Activated T-helper 2 cell treated with anti-CD3 and anti-CD28 coated beads, Interferon-gamma antibody, Interleukin-2, Interleukin-4, amounts not matched to agents 10 μg/mL and 5 μg/mL and 100 μg/mL, durations not matched to agents 14 hours and 24 hours and 36 hours (primary cell): ENCODE measurements around the gene PTGDR. TPM values are rescaled to one million over a fixed set of nuclear protein-coding genes. Genes with fewer than 3 reads are reported as not detected.

ENCODE experiments used
- DNase-seq: peaks from one replicate; pipeline ENCODE4 v3.0.0; 2021; ENCODE audit warnings: low spot score
- H3K27ac Mint-ChIP-seq: one replicate; pipeline ENCODE4 v1.8.0; 2021; ENCODE audit warnings: mixed read lengths
- H3K27me3 Mint-ChIP-seq: one replicate; pipeline ENCODE4 v1.8.0; 2021; ENCODE audit warnings: low read depth, mixed read lengths
- H3K36me3 Mint-ChIP-seq: one replicate; pipeline ENCODE4 v1.8.0; 2021; ENCODE audit warnings: low read depth, mixed read lengths
- H3K4me1 Mint-ChIP-seq: one replicate; pipeline ENCODE4 v1.8.0; 2021; ENCODE audit warnings: low read depth, mixed read lengths
- H3K4me3 Mint-ChIP-seq: one replicate; pipeline ENCODE4 v1.8.0; 2021; ENCODE audit warnings: low read depth, mild to moderate bottlenecking, moderate library complexity, mixed read lengths
- H3K9me3 Mint-ChIP-seq: one replicate; pipeline ENCODE4 v1.8.0; 2021; ENCODE audit warnings: mixed read lengths
- intact Hi-C: fragments of 100-400 bp; cut with micrococcal nuclease; formaldehyde crosslinking; loops from one replicate; pipeline ENCODE4 v1.15.1; 2023
- total RNA-seq: library from RNA; stranded (reverse); gene quantifications from 2 replicates; pipeline ENCODE4 v1.2.3, GENCODE V29; 2022

Gene PTGDR
- total RNA-seq, 1 donor from 2014 or later: 0.07 TPM

- no peak for DNase-seq
- Mint-ChIP-seq H3K36me3 (peaks cover 3% of the 10 kb centered on the region), H3K27me3 (peaks cover 52% of the 10 kb centered on the region), H3K27ac (no peak overlapping the region), H3K4me3 (peak overlapping the region; percentile 87), H3K9me3 (no peaks in the 10 kb centered on the region), H3K4me1 (peaks cover 51% of the 10 kb centered on the region)
- intact Hi-C loops: no loop called here
Observed at GRCh38 chr14:52268279-52269061, 972 bp downstream of the PTGDR start.

- Mint-ChIP-seq H3K4me1 (peaks cover 51% of the 10 kb centered on the region), H3K9me3 (no peaks in the 10 kb centered on the region), H3K27ac (no peak overlapping the region), H3K27me3 (peaks cover 57% of the 10 kb centered on the region), H3K4me3 (peak overlapping the region; percentile 87), H3K36me3 (peaks cover 3% of the 10 kb centered on the region)
- intact Hi-C loops: no loop called here
- no peak for DNase-seq
Observed at GRCh38 chr14:52269100-52269499, 1.6 kb downstream of the PTGDR start.

DNA sequence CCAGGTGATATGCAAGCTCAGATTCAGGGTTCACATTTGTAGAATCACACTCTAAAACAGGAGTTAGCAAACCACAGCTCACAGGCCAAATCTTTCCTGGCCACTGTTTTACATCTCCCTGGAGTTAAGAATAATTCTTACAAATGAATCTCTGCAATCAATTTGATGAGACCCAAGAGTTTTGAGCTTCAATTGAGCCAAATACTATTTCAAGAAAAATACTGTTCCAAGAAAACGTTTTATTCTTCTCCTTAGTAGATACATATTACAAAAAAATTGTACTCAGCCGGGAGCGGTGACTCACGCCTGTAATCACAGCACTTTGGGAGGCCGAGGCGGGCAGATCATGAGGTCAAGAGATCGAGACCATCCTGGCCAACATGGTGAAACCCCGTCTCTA is 2.5 kb downstream of the PTGDR start:
- H3K27ac Mint-ChIP-seq: no peak overlapping the region
- no peak for DNase-seq
- no peak overlapping the region for H3K4me3 Mint-ChIP-seq
- no peaks in the 10 kb centered on the region for H3K9me3 Mint-ChIP-seq
- H3K36me3 Mint-ChIP-seq: peaks cover 3% of the 10 kb centered on the region
- intact Hi-C loops: loop anchor here (5.0 to 10.0 kb wide), 2 partner anchors 195 to 273 kb away; no protein-coding TSS in a partner anchor
- H3K4me1 Mint-ChIP-seq: peaks cover 56% of the 10 kb centered on the region
- H3K27me3 Mint-ChIP-seq: peaks cover 62% of the 10 kb centered on the region

- H3K4me3 Mint-ChIP-seq: no peak overlapping the region
- peaks cover 54% of the 10 kb centered on the region for H3K4me1 Mint-ChIP-seq
- H3K36me3 Mint-ChIP-seq: peaks cover 3% of the 10 kb centered on the region
- no peak for DNase-seq
- H3K27ac Mint-ChIP-seq: no peak overlapping the region
- peaks cover 62% of the 10 kb centered on the region for H3K27me3 Mint-ChIP-seq
- no peaks in the 10 kb centered on the region for H3K9me3 Mint-ChIP-seq
- intact Hi-C loops: loop anchor here (5.0 to 10.0 kb wide), 2 partner anchors 197 to 274 kb away; no protein-coding TSS in a partner anchor
Observed at GRCh38 chr14:52271538-52271937, 4.0 kb downstream of the PTGDR start.

- Mint-ChIP-seq H3K9me3 (peaks cover 2% of the 10 kb centered on the region), H3K27me3 (peaks cover 56% of the 10 kb centered on the region), H3K36me3 (peaks cover under 1% of the 10 kb centered on the region), H3K4me3 (no peak overlapping the region), H3K27ac (no peak overlapping the region), H3K4me1 (peaks cover 45% of the 10 kb centered on the region)
- DNase-seq: no peak
- intact Hi-C loops: loop anchor here (5.0 to 10.0 kb wide), 2 partner anchors 198 to 275 kb away; no protein-coding TSS in a partner anchor
Observed at GRCh38 chr14:52272375-52272774, 4.9 kb downstream of the PTGDR start.

DNA sequence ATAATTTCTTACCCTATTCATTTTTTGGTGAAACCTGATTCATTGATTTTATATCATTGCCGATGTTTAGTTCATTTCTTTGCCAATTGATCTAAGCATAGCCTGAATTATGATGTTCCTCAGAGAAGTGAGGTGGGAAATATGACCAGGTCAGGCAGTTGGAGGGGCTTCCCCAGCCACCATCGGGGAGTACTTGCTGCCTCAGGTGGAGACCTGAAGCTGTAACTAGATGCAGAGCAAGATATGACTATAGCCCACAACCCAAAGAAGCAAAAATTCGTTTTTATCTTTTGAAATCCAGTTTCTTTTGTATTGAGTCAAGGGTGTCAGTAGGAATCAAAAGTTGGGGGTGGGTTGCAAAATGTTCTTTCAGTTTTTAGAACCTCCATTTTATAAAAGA is 7.9 kb downstream of the PTGDR start:
- peaks cover 36% of the 10 kb centered on the region for H3K27me3 Mint-ChIP-seq
- H3K9me3 Mint-ChIP-seq: peaks cover 6% of the 10 kb centered on the region
- intact Hi-C loops: loop anchor here (10.0 kb wide), 1 partner anchor 201 kb away; no protein-coding TSS in a partner anchor
- peaks cover 45% of the 10 kb centered on the region for H3K4me1 Mint-ChIP-seq
- peak overlapping the region; percentile 15 for H3K27ac Mint-ChIP-seq
- H3K36me3 Mint-ChIP-seq: no peaks in the 10 kb centered on the region
- H3K4me3 Mint-ChIP-seq: no peak overlapping the region
- DNase-seq: no peak

DNA sequence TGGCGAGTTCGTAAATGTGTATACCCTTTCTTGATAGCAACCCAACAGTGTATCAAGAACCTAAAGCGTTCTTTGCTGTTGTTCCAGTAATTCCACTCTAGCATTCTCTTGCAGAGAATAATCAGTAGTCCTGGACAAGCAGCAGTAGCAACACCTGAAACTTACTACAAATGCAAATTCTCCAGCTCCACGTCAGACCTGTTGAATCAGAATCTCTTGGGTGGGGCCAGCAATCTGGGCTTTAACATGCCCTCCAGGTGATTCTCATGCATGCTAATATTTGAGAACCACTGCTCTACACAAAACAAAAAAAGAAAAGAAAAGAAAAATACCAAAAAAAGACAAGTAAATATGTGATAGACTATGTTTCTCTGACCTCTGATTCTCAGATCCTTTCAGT is 10.1 kb downstream of the PTGDR start:
- intact Hi-C loops: loop anchor here (10.0 kb wide), 1 partner anchor 203 kb away; no protein-coding TSS in a partner anchor
- H3K9me3 Mint-ChIP-seq: peaks cover 6% of the 10 kb centered on the region
- no peaks in the 10 kb centered on the region for H3K36me3 Mint-ChIP-seq
- H3K27me3 Mint-ChIP-seq: peaks cover 20% of the 10 kb centered on the region
- DNase-seq: no peak
- H3K4me3 Mint-ChIP-seq: no peak overlapping the region
- no peak overlapping the region for H3K27ac Mint-ChIP-seq
- H3K4me1 Mint-ChIP-seq: peaks cover 51% of the 10 kb centered on the region

GRCh38 chr14:52279408-52279807 is 11.9 kb downstream of the PTGDR start:
- intact Hi-C loops: loop anchor here (10.0 kb wide), 1 partner anchor 205 kb away; no protein-coding TSS in a partner anchor
- H3K36me3 Mint-ChIP-seq: no peaks in the 10 kb centered on the region
- H3K27ac Mint-ChIP-seq: no peak overlapping the region
- no peak for DNase-seq
- H3K27me3 Mint-ChIP-seq: peaks cover 8% of the 10 kb centered on the region
- peaks cover 9% of the 10 kb centered on the region for H3K9me3 Mint-ChIP-seq
- no peak overlapping the region for H3K4me3 Mint-ChIP-seq
- peaks cover 47% of the 10 kb centered on the region for H3K4me1 Mint-ChIP-seq

- Mint-ChIP-seq H3K4me3 (no peak overlapping the region), H3K36me3 (peaks cover 3% of the 10 kb centered on the region), H3K27me3 (no peaks in the 10 kb centered on the region), H3K27ac (no peak overlapping the region), H3K4me1 (peaks cover 49% of the 10 kb centered on the region), H3K9me3 (peaks cover 3% of the 10 kb centered on the region)
- no peak for DNase-seq
- intact Hi-C loops: no loop called here
Observed at GRCh38 chr14:52283099-52283498, 15.6 kb downstream of the PTGDR start.

DNA sequence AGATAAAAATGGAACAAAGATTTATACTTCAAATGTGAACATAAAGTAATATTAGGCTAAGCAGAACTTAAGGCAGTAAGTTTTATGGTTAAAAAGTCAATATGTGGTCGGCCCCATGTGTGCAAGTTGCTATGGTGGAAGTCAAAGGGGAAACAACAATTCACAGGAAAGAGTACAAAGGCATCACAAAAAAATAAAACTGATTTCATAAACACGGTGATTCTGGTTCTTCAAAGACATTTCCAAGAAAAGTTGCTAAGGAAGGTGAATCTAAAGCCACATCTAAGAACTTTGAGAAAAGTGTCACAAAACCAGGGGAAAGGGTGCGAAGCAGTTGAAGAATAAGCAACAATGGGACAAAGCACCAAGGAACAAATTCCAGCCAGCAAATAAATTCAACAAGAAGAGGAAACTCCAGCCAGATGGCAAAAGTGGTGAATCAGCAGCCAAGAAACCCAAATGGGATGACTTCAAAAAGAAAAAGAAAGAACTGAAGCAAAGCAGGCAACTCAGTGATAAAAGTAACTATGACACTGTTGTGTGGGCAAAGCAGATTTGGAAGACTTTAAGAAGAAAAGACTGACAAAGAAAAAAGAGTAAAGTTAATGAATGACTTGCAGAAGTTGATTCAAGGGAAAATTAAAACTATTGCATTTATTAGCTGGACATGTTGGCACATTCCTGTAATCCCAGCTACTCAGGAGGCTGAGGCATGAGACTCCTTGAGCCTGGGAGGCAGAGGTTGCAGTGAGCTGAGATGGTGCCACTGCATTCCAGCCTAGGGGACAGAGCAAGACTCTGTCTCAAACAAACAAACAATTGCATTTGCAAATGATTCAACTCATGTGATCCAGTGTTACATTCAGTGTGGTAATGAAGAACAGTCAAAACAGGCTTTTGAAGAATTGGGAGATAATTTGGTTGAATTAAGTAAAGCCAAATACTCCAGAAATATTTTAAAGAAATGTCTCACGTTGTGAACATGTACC is 19.5 kb downstream of the PTGDR start:
- intact Hi-C loops: no loop called here
- Mint-ChIP-seq H3K4me1 (peaks cover 34% of the 10 kb centered on the region), H3K27ac (peak overlapping the region; percentile 76), H3K4me3 (peak overlapping the region; percentile 19), H3K36me3 (peaks cover 3% of the 10 kb centered on the region), H3K9me3 (peaks cover 3% of the 10 kb centered on the region), H3K27me3 (no peaks in the 10 kb centered on the region)
- DNase-seq: no peak

- H3K9me3 Mint-ChIP-seq: no peaks in the 10 kb centered on the region
- peaks cover 6% of the 10 kb centered on the region for H3K27me3 Mint-ChIP-seq
- intact Hi-C loops: no loop called here
- H3K4me3 Mint-ChIP-seq: no peak overlapping the region
- no peak overlapping the region for H3K27ac Mint-ChIP-seq
- peaks cover 21% of the 10 kb centered on the region for H3K4me1 Mint-ChIP-seq
- DNase-seq: no peak
- peaks cover 4% of the 10 kb centered on the region for H3K36me3 Mint-ChIP-seq
Observed at GRCh38 chr14:52296378-52296777, 28.9 kb downstream of the PTGDR start.

GRCh38 chr14:52298795-52299194 is 31.3 kb downstream of the PTGDR start:
- H3K9me3 Mint-ChIP-seq: no peaks in the 10 kb centered on the region
- no peak overlapping the region for H3K27ac Mint-ChIP-seq
- H3K4me3 Mint-ChIP-seq: no peak overlapping the region
- intact Hi-C loops: loop anchor here (1.0 kb wide), 1 partner anchor 175 kb away; no protein-coding TSS in a partner anchor
- DNase-seq: no peak
- H3K27me3 Mint-ChIP-seq: peaks cover 3% of the 10 kb centered on the region
- H3K36me3 Mint-ChIP-seq: peaks cover 13% of the 10 kb centered on the region
- H3K4me1 Mint-ChIP-seq: peaks cover 30% of the 10 kb centered on the region
